Adrenal gland (tissue), 12 donors: Measurements from ENCODE around the gene FAT2. TPM values are rescaled to one million over a fixed set of nuclear protein-coding genes. Genes with fewer than 3 reads are reported as not detected.

ENCODE experiments used
- DNase-seq, 7 donors: peaks; one replicate each; pipeline ENCODE4 v3.0.0-alpha.2; 2019 to 2020
- H3K27ac ChIP-seq, 5 donors: fragments of 200-600 bp; sonication (generic) in 4 of 5; 1 replicate in 3 of 5; 2 replicates in 2 of 5; pipeline versions ENCODE4 v1.5.1 to v1.8.0; 2016 to 2020; ENCODE audit warnings: mild to moderate bottlenecking in 1 of 5
- H3K27me3 ChIP-seq: fragments of 200-600 bp; 2 replicates; pipeline ENCODE4 v1.8.0; 2021
- H3K36me3 ChIP-seq, 2 donors: fragments of 200-600 bp; replicated peaks in 1 of 2; 1 replicate in 1 of 2; 2 replicates in 1 of 2; pipeline versions ENCODE4 v1.5.1 to v1.8.0; 2018 to 2022
- H3K4me1 ChIP-seq, 2 donors: fragments of 200-600 bp; replicated peaks in 1 of 2; 1 replicate in 1 of 2; 2 replicates in 1 of 2; pipeline versions ENCODE4 v1.5.1 to v1.8.0; 2018 to 2021
- H3K4me3 ChIP-seq, 4 donors: fragments of 200-600 bp; sonication (generic) in 3 of 4; one replicate each; pipeline ENCODE4 v1.5.1; 2016 to 2018
- H3K9me3 ChIP-seq, 3 donors: fragments of 200-600 bp; sonication (generic) in 1 of 3; replicated peaks in 1 of 3; 1 replicate in 2 of 3; 2 replicates in 1 of 3; pipeline versions ENCODE4 v1.5.1 to v1.8.0; 2016 to 2021
- CTCF ChIP-seq, 6 experiments: fragments of 450-650 bp in 4 of 6; fragments of 200-600 bp in 2 of 6; sonication (generic) in 1 of 6; IDR thresholded peaks; 1 replicate in 5 of 6; 2 replicates in 1 of 6; pipeline versions ENCODE4 v1.5.1 to v1.8.0; 2016 to 2021; ENCODE audit warnings: antibody characterized with exemption in 6 of 6, mild to moderate bottlenecking in 2 of 6, moderate library complexity in 1 of 6
- POLR2A ChIP-seq, 2 donors: fragments of 450-650 bp; IDR thresholded peaks; one replicate each; pipeline ENCODE4 v1.6.1; 2017; ENCODE audit warnings: antibody characterized with exemption in 2 of 2, mild to moderate bottlenecking in 2 of 2, moderate library complexity in 1 of 2
- WGBS, 4 donors: extraction: QIAGEN DNeasy Blood & Tissue Kit in 2 of 4; methylation state at CpG; one replicate each; pipeline versions ENCODE4 v1.1.5 to v1.1.7; 2013 to 2017; 5-methylcytosine and 5-hydroxymethylcytosine counted together
- intact Hi-C, 2 donors: fragments of 100-400 bp; cut with DNase I; formaldehyde crosslinking; loops; one replicate each; pipeline versions ENCODE4 v1.14.1 to v1.15.0; 2022 to 2023
- polyA plus RNA-seq, 3 donors: library from polyadenylated mRNA; stranded (reverse); fragments of 200-250 nt in 2 of 3; fragments of 350-450 nt in 1 of 3; fragmentation: Illumina TruSeq in 1 of 3; extraction: RNeasy Lipid Tissue Mini Kit (QIAGEN cat#74804) in 1 of 3; gene quantifications; one replicate each; pipeline ENCODE4 v1.2.3, GENCODE V29; 2013 to 2014
- total RNA-seq, 9 donors: library from RNA; depleted of rRNA in 4 of 9; stranded (reverse); fragments of >200 nt in 4 of 9; fragments of 120-200 nt in 1 of 9; fragmentation: NEBNext Ultra II Directional in 1 of 9; extraction: Animal tissue kit (Norgen Biotek cat#: 25700) in 1 of 9; gene quantifications; one replicate each; pipeline versions ENCODE4 v1.1.0 to v1.2.4, GENCODE V29; 2013 to 2023
- donor health status: healthy with polysubstance abuse.
- donor health status: Bipolar disorder and iron deficiency.
- donor health status: DM: yes; HTN: yes; CAD: no.
- donor health status: DM: no; HTN: no; CAD: no.
- donor health status: DM: no; HTN: no; CAD: no.
- donor health status: DM: yes; HTN: yes; CAD: no.

FAT2 gene
- total and polyA plus RNA-seq, 12 donors = under 0.01 to 0.08 (median 0.03) TPM; not detected in 7

GRCh38 chr5:151617383-151617840 is 26.3 kb upstream of the FAT2 start:
- H3K4me1 ChIP-seq = no peaks in the 10 kb centered on the region
- peaks cover 5% of the 10 kb centered on the region for H3K27me3 ChIP-seq
- H3K4me3 ChIP-seq = no peak overlapping the region
- 77 to 83% (median 80%) methylated on average over 6 of the region's 6 CpGs for WGBS, 4 donors
- H3K9me3 ChIP-seq = no peaks in the 10 kb centered on the region
- H3K27ac ChIP-seq = no peak overlapping the region
- no peak for TF ChIP-seq POLR2A (IDR thresholded peaks at IDR 0.05)
- H3K36me3 ChIP-seq = no peaks in the 10 kb centered on the region
- intact Hi-C loops = no loop called here
- no peak for DNase-seq

- Histone ChIP-seq H3K4me3 (no peak overlapping the region), H3K9me3 (no peaks in the 10 kb centered on the region), H3K36me3 (no peaks in the 10 kb centered on the region), H3K4me1 (no peaks in the 10 kb centered on the region), H3K27ac (no peak overlapping the region), H3K27me3 (no peaks in the 10 kb centered on the region)
- intact Hi-C loops = no loop called here
- no peak for TF ChIP-seq CTCF (IDR thresholded peaks at IDR 0.05)
- TF ChIP-seq POLR2A (IDR thresholded peaks at IDR 0.05) = no peak
- DNase-seq = no peak
- 65 to 91% (median 75%) methylated on average over 3 to 4 of the region's 4 CpGs for WGBS, 4 donors
Observed at GRCh38 chr5:151615431-151615830, 24.3 kb upstream of the FAT2 start.

GRCh38 chr5:151614565-151614964 is 23.4 kb upstream of the FAT2 start:
- no peaks in the 10 kb centered on the region for H3K27me3 ChIP-seq
- no peak overlapping the region for H3K27ac ChIP-seq
- H3K9me3 ChIP-seq = no peaks in the 10 kb centered on the region
- 62 to 71% (median 65%) methylated on average over 6 to 7 of the region's 7 CpGs for WGBS, 4 donors
- H3K36me3 ChIP-seq = no peaks in the 10 kb centered on the region
- H3K4me3 ChIP-seq = no peak overlapping the region
- intact Hi-C loops = no loop called here
- no peak for DNase-seq
- TF ChIP-seq CTCF (IDR thresholded peaks at IDR 0.05) (no peak), POLR2A (IDR thresholded peaks at IDR 0.05) (no peak)
- no peaks in the 10 kb centered on the region for H3K4me1 ChIP-seq

GRCh38 chr5:151612689-151613427 is 21.7 kb upstream of the FAT2 start:
- no peaks in the 10 kb centered on the region for H3K27me3 ChIP-seq
- intact Hi-C loops = no loop called here
- no peak for TF ChIP-seq CTCF (IDR thresholded peaks at IDR 0.05)
- no peak for TF ChIP-seq POLR2A (IDR thresholded peaks at IDR 0.05)
- no peaks in the 10 kb centered on the region for H3K4me1 ChIP-seq
- 31 to 43% (median 35%) methylated on average over 8 of the region's 8 CpGs for WGBS, 4 donors
- H3K36me3 ChIP-seq = no peaks in the 10 kb centered on the region
- H3K9me3 ChIP-seq = no peaks in the 10 kb centered on the region
- DNase-seq = no peak
- no peak overlapping the region for H3K4me3 ChIP-seq
- H3K27ac ChIP-seq = no peak overlapping the region
